Activated CD8-positive, alpha-beta T cell treated with anti-CD3 and anti-CD28 coated beads for 36 hours (primary cell): ENCODE data around the gene CCT7. TPM values are rescaled to one million over a fixed set of nuclear protein-coding genes. Genes with fewer than 3 reads are reported as not detected.

Source experiments
- ATAC-seq: fragments of 200-7000 bp; cut with Tn5 transposase; one replicate; pipeline ENCODE4 v1.10.0; 2021; ENCODE audit warnings: mild to moderate bottlenecking, moderate library complexity
- CTCF ChIA-PET: fragments of 350-600 bp; sonication (Branson Sonifier 250); formaldehyde crosslinking; loops from one replicate; lab custom pipeline; 2021; ENCODE audit warnings: antibody characterized with exemption; lab: Charles Lee
- POLR2A ChIA-PET: fragments of 350-600 bp; sonication (Branson Sonifier 250); formaldehyde crosslinking; loops from one replicate; lab custom pipeline; 2021; ENCODE audit warnings: antibody characterized with exemption; lab: Charles Lee
- DNase-seq: peaks from one replicate; pipeline ENCODE4 v3.0.0-alpha.2; 2020
- H3K27ac Mint-ChIP-seq: one replicate; pipeline ENCODE4 v1.8.0; 2021; ENCODE audit warnings: mild to moderate bottlenecking, mixed read lengths
- H3K27me3 Mint-ChIP-seq: one replicate; pipeline ENCODE4 v1.8.0; 2021; ENCODE audit warnings: mixed read lengths
- H3K36me3 Mint-ChIP-seq: one replicate; pipeline ENCODE4 v1.8.0; 2021; ENCODE audit warnings: low read depth, mixed read lengths
- H3K4me1 Mint-ChIP-seq: one replicate; pipeline ENCODE4 v1.8.0; 2021; ENCODE audit warnings: low read depth, mixed read lengths
- H3K4me3 Mint-ChIP-seq: one replicate; pipeline ENCODE4 v1.8.0; 2021; ENCODE audit warnings: mild to moderate bottlenecking, moderate library complexity, mixed read lengths
- H3K9me3 Mint-ChIP-seq: one replicate; pipeline ENCODE4 v1.8.0; 2021; ENCODE audit warnings: mixed read lengths
- intact Hi-C: fragments of 100-400 bp; cut with micrococcal nuclease; formaldehyde crosslinking; loops from one replicate; pipeline ENCODE4 v1.10.0; 2022
- total RNA-seq, 2 experiments: library from RNA; stranded (reverse); gene quantifications; one replicate each; pipeline ENCODE4 v1.2.3, GENCODE V29; 2021
- TF ChIP-seq, protein P1 (sequence below): fragments of 200-600 bp; IDR thresholded peaks from one replicate; pipeline ENCODE4 v1.8.0; 2022; ENCODE audit warnings: antibody characterized with exemption, mild to moderate bottlenecking

Gene CCT7
- total RNA-seq, 2 experiments from 2014 or later, result 628 to 660 TPM

DNA sequence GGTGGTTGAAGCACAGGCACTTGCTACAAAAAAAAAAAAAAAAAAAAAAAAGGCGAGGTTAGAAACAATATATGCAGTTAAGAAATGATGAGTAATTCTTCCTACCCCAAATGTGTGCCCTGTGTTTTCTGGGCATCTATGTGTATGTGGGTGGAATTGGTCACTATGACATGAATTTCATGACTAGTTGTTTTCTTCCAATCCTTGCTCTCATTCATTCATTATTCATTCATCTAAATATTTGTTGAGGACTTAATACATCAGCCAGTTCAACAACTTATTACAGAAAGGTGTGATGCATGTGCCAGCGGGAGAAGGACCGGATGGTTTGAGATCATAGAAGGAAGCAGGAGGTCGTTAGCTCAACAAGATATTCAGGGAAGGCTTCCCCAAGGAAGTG lies 67.5 kb downstream of the CCT7 start:
- POLR2A ChIA-PET, result no interaction called here

More for the DNA sequence above, 67.5 kb downstream of the CCT7 start:
- Mint-ChIP-seq H3K36me3 (no peaks in the 10 kb centered on the region), H3K4me3 (no peak overlapping the region), H3K9me3 (no peaks in the 10 kb centered on the region), H3K27me3 (peaks cover 33% of the 10 kb centered on the region), H3K4me1 (no peaks in the 10 kb centered on the region), H3K27ac (no peak overlapping the region)
- CTCF ChIA-PET, result interaction anchor here (1.3 kb wide), 1 partner anchor 8 kb away, joined by 3 read pairs; the partner anchor contains the start of gene EGR4
- intact Hi-C loops, result no loop called here
- ATAC-seq (no peak), DNase-seq (no peak)
- TF ChIP-seq, protein P1, sequence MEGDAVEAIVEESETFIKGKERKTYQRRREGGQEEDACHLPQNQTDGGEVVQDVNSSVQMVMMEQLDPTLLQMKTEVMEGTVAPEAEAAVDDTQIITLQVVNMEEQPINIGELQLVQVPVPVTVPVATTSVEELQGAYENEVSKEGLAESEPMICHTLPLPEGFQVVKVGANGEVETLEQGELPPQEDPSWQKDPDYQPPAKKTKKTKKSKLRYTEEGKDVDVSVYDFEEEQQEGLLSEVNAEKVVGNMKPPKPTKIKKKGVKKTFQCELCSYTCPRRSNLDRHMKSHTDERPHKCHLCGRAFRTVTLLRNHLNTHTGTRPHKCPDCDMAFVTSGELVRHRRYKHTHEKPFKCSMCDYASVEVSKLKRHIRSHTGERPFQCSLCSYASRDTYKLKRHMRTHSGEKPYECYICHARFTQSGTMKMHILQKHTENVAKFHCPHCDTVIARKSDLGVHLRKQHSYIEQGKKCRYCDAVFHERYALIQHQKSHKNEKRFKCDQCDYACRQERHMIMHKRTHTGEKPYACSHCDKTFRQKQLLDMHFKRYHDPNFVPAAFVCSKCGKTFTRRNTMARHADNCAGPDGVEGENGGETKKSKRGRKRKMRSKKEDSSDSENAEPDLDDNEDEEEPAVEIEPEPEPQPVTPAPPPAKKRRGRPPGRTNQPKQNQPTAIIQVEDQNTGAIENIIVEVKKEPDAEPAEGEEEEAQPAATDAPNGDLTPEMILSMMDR, result no peak

Other genes with a start within 250 kb of the CCT7 start
- 1 to 10 TPM; 7.4 to 9.6 TPM for gene SFXN5, start 162.6 kb upstream of the CCT7 start, total RNA-seq
- gene RAB11FIP5, start 121.4 kb upstream of the CCT7 start, total RNA-seq, result 1 to 10 TPM; 9.0 to 9.7 TPM
- gene NOTO, start 31.7 kb upstream of the CCT7 start, total RNA-seq, result not detected
- 10 to 100 TPM; 39.6 to 48.6 TPM for gene SMYD5, start 20.1 kb upstream of the CCT7 start, total RNA-seq
- gene PRADC1, start 1.1 kb upstream of the CCT7 start, total RNA-seq, result 10 to 100 TPM; 12.4 to 16.2 TPM
- 10 to 100 TPM; 41.5 to 42.0 TPM for gene FBXO41, start 50.2 kb downstream of the CCT7 start, total RNA-seq
- gene EGR4, start 59.2 kb downstream of the CCT7 start, total RNA-seq, result under 1 TPM; 0.11 to 0.29 TPM
- 10 to 100 TPM; 18.1 to 20.3 TPM for gene ALMS1, start 151.5 kb downstream of the CCT7 start, total RNA-seq